GM21390 (cell line): ENCODE measurements around the gene KRTAP12-3.
"Not testable (repeated sequence)": the region's sequence is repeated elsewhere in the genome, so short reads cannot be mapped to it uniquely, and the experiment has no call there.

Source experiments
- ATAC-seq: cut with Tn5 transposase; IDR thresholded peaks from one replicate; pipeline ENCODE4 v1.9.1; 2021; ENCODE audit not compliant: unreplicated experiment

The KRTAP12-3 gene

GRCh38 chr21:44650265-44650972 lies 7.3 kb upstream of the KRTAP12-3 start:
- no peak for ATAC-seq

GRCh38 chr21:44650973-44651675 lies 6.6 kb upstream of the KRTAP12-3 start:
- ATAC-seq = no peak

- ATAC-seq = no peak
Observed at GRCh38 chr21:44653123-44653522, 4.6 kb upstream of the KRTAP12-3 start.

GRCh38 chr21:44653656-44654575 lies 3.8 kb upstream of the KRTAP12-3 start:
- ATAC-seq = no peak

GRCh38 chr21:44654576-44655175 lies 3.1 kb upstream of the KRTAP12-3 start, which contains the start of gene KRTAP12-4:
Gene KRTAP12-4 (minus strand): TSS chr21:44654659. CDS start chr21:44654614, 45 bp downstream.
- no peak for ATAC-seq

GRCh38 chr21:44656868-44657267 lies 864 bp upstream of the KRTAP12-3 start:
- no peak for ATAC-seq

- no peak for ATAC-seq
Observed at GRCh38 chr21:44658541-44658910, 794 bp downstream of the KRTAP12-3 start.

- ATAC-seq = no peak
Observed at GRCh38 chr21:44658913-44659595, 1.3 kb downstream of the KRTAP12-3 start.

GRCh38 chr21:44661567-44661966 lies 3.8 kb downstream of the KRTAP12-3 start:
- ATAC-seq = not testable (repeated sequence)

GRCh38 chr21:44664691-44665090 lies 7.0 kb downstream of the KRTAP12-3 start:
- no peak for ATAC-seq

GRCh38 chr21:44666401-44667320 lies 8.9 kb downstream of the KRTAP12-3 start, which contains the start of gene KRTAP12-2:
Gene KRTAP12-2 (minus strand): TSS chr21:44666927. CDS start chr21:44666886, 41 bp downstream.
- ATAC-seq = no peak

- ATAC-seq = no peak
Observed at GRCh38 chr21:44667612-44668011, 9.9 kb downstream of the KRTAP12-3 start.

- ATAC-seq = no peak
Observed at GRCh38 chr21:44670642-44671432, 13.1 kb downstream of the KRTAP12-3 start.

- no peak for ATAC-seq
Observed at GRCh38 chr21:44671911-44672310, 14.2 kb downstream of the KRTAP12-3 start.

- no peak for ATAC-seq
Observed at GRCh38 chr21:44677881-44678280, 20.1 kb downstream of the KRTAP12-3 start.

- ATAC-seq = no peak
Observed at GRCh38 chr21:44681152-44681551, 23.4 kb downstream of the KRTAP12-3 start.

- ATAC-seq = no peak
Observed at GRCh38 chr21:44681861-44682579, 24.3 kb downstream of the KRTAP12-3 start, which contains the start of gene KRTAP12-1. Gene KRTAP12-1 (minus strand): TSS chr21:44682163. CDS start chr21:44682123, 40 bp downstream.
